Measurements from ENCODE around the gene ATP8B1.

DNA sequence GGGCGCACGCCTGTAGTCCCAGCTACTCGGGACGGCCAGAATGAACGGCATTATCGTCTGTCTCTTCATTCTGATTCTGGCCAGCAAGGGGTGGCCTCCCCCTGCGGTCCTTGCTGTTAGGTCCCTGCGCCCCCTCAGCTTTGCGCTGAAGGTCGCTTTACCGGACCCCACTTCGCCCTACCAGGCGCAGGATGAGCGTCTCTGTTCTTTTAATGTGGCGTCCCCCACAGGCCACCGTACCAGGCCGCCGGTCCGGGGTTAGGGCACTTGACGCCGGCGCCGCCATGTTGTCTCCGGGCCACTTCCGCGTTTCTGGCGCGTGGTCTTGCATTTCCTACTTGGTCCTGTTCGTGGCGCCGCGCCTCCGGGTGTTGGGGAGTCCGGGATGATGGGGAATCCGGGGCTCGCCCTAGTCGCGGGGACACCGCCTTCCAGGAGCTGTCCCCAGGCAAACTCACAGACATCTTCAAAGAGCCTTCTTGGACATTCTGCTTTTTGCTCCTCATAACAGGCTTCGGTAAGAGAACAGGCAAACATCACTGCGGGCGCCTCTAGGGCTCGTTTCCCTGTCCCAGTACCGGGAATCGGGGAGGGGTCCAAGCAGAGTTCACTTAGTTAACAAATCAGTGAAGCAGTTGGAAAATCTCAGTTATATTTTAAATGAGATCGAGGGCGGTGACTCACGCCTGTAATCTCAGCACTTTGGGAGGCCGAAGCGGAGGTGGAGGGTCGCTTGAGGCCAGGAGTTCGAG lies 172.9 kb downstream of the ATP8B1 start:
- TF ChIP-seq, protein P1, sequence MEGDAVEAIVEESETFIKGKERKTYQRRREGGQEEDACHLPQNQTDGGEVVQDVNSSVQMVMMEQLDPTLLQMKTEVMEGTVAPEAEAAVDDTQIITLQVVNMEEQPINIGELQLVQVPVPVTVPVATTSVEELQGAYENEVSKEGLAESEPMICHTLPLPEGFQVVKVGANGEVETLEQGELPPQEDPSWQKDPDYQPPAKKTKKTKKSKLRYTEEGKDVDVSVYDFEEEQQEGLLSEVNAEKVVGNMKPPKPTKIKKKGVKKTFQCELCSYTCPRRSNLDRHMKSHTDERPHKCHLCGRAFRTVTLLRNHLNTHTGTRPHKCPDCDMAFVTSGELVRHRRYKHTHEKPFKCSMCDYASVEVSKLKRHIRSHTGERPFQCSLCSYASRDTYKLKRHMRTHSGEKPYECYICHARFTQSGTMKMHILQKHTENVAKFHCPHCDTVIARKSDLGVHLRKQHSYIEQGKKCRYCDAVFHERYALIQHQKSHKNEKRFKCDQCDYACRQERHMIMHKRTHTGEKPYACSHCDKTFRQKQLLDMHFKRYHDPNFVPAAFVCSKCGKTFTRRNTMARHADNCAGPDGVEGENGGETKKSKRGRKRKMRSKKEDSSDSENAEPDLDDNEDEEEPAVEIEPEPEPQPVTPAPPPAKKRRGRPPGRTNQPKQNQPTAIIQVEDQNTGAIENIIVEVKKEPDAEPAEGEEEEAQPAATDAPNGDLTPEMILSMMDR (IDR thresholded peaks at IDR 0.05 in 2 of 3, conservative IDR thresholded peaks at IDR 0.05 in 1 of 3; ENCODE audit: borderline replicate concordance in 1 of 3, insufficient read depth in 1 of 3, low read depth in 2 of 3, low read length in 2 of 3) = peak in 2 of 3 experiments; percentile 64 to 74; a peak in 4 of 6 replicates
- TF ChIP-seq JUND (IDR thresholded peaks at IDR 0.05) (no peak), MAX (IDR thresholded peaks at IDR 0.05) (no peak), TCF7L2 (IDR thresholded peaks at IDR 0.05; ENCODE audit: borderline replicate concordance, extremely low read depth, insufficient read depth, insufficient read length) (peak; percentile 81), SP1 (IDR thresholded peaks at IDR 0.05; ENCODE audit: low read depth) (no peak), YY1 (IDR thresholded peaks at IDR 0.05; ENCODE audit: extremely low read depth, insufficient replicate concordance, low read depth, low read length) (peak; percentile 100), EZH2 (IDR thresholded peaks at IDR 0.05) (no peak)

Measured in HCT116 (cell line).